Ureter (tissue), 1 donor: ENCODE measurements around the gene GAB1. TPM values are rescaled to one million over a fixed set of nuclear protein-coding genes. Genes with fewer than 3 reads are reported as not detected.
A peak's percentile ranks its signal among the peaks of the same experiment; 100 is the strongest.

Experiments used
- DNase-seq: peaks from one replicate; pipeline ENCODE4 v3.0.0-alpha.2; 2020; ENCODE audit warnings: low spot score
- total RNA-seq: library from RNA; stranded (reverse); gene quantifications from one replicate; pipeline ENCODE4 v1.2.4, GENCODE V29; 2023
- donor health status: DM: yes; HTN: yes; CAD: no.

GAB1 gene
- total RNA-seq, 1 donor from 2014 or later = 42.4 TPM

DNA sequence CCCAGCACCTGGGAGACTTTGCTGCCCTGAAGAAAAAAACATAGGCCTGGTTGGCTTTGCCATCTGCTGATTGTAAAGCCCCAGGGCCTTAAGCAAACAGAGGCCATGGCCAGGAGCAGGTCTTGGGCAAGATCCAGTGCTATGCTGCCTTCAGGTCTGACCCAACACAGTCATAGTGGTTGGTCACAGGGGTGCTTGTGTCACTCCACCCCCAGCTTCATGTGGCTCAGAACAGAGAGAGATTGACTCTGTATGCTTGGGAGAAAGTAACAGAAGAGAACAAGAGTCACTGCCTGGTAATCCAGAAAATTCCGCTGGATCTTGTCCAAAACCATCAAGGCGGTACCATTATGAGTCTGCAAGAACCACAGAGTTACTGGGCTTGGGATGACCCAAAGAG, 152.4 kb downstream of the GAB1 start:
- DNase-seq = no peak

DNA sequence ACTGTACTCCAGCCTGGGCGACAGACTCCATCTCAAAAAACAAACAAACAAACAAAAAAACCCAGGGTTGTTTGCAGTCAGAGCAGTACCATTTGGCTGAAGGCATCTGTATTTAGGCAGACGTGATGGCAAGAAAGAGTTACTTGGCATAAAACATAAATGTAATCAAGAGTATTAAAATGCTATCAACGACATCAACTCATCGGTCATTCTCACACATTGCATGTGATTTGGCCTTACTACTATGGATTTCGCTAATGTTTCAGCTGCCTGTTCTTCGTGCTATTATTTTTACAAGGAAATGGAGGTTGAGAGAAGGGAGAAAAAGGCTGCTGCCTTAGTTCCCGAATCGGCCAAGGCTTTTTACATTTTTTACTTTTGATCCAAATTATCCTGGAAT, 161.3 kb downstream of the GAB1 start:
- DNase-seq = no peak

GRCh38 chr4:143502231-143502630, 165.6 kb downstream of the GAB1 start:
- DNase-seq = no peak

DNA sequence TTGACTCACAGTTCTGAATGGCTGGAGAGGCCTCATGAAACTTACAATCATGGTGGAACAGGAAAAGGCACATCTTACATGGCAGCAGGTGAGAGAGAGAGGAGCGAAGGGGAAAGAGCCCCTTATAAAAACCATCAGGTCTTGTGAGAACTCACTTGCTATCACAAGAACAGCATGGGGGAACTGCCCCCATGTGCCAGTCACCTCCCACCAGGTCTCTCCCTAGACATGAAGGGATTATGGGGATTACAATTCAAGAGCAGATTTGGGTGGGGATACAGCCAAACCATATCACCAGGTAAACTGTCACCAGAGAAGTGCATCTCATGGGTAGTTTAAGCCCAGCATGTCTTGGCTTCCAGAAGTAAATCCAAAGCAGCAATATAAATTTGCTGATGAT, 169.4 kb downstream of the GAB1 start:
- DNase-seq = no peak

DNA sequence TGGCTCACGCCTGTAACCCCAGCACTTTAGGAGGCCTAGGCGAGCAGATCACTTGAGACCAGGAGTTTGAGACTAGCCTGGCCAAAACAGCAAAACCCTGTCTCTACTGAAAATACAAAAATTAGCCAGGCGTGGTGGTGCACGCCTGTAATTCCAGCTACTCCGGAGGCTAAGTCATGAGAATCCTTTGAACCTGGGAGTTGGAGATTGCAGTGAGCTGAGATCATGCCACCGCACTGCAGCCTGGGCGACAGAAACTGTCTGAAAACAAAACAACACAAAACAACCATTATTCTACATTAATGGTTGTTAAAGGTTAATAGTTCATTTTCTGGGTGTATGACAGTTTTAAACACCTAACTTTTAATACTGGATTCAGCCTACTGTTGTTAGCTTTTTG, 175.2 kb downstream of the GAB1 start:
- DNase-seq = no peak

DNA sequence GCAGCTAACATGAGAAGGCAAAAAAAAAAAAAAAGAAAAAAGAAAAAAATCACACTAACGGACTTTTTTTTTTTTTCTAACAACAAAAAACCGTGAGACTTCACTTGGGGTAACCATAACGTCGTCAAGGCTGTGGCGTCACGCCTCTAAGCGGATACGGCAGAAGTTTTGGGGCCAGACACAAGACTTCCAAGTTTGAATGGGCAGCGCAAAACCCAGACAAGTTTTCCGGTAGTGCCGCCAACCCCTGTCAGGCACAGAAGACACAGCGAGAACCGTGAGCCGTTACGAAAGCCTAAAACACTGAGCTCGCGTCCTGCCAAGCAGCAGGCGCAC, 176.3 kb downstream of the GAB1 start:
- no peak for DNase-seq

- DNase-seq = peak; percentile 97
These were observed 176.9 kb downstream of the GAB1 start, which contains the start of gene SMARCA5 for GRCh38 chr4:143513314-143514168. Gene SMARCA5 (plus strand): TSS chr4:143513702. CDS start chr4:143513925, 223 bp downstream.

DNA sequence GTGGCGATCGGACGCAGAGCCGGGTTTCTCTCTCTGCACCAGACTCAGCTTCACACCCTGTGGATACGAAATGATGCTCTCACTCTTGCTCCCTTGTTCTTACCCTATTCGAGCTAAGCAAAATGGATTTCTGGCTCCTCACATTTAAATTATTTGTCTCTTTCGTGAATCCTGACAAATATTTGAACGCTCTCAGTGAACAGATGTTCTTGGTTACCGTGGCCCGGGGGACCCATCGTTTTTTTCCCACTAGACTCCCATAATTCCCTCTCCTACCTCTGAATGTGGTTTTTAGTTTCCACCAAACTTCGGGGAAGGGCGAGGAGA, 177.5 kb downstream of the GAB1 start:
- no peak for DNase-seq

DNA sequence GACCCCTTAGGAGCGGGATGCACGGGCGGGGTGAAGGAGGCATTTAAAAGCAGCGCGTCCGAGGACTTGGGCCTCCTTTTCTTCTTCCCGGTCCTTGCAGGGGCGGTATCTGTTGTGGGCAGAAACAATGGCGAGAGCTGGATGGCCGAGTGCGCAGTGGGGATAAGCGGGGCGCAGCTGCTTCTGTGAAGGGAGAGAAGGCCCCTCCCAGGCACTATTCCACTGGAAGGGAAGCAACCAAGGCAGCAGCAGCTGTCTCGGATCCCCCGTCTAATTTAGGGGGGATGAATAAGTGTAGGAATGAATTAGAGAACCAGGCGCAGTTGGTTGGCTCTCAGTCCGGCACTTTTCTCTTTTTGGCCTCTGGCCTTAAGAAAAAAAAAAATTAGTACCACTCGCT, 177.8 kb downstream of the GAB1 start:
- peak; percentile 61 for DNase-seq

DNA sequence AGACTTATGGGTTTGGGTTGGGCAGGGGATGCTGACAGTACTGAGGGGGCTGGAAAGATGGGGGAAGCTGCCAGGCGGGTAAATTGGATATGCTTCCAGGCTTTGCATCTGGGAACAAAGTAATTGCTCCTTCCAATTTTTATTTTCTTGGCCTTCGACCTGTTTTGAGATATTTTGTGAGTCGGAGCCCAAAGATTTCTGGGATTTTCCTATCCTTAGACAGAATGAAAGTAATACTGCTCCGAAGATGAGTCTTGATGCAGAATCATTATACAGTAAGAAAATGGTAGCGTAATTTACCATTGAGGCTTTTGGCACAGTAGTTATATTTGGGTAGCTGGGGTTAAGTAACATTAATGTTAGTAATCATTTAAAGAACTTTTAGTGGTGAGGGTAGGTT, 178.2 kb downstream of the GAB1 start:
- no peak for DNase-seq

- no peak for DNase-seq
These were observed 179.2 kb downstream of the GAB1 start for GRCh38 chr4:143515905-143516304.

DNA sequence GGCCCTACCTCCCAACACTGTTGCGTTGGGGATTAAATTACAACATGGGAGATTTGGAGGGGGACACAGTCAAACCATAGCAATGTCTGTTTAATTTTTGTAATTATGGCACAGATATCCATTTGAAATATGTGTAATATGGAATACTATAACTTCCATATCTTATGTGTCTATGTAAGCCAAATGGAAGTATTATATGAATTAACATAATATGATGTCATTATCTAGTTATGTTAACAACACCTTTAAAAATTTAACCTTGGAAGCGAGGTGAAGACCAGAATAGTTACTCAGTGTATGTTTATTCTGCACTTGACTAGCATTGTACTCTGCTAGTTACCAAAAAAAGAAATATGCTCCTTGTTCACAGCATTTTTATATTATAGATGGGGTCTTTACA, 181.1 kb downstream of the GAB1 start:
- no peak for DNase-seq

Other genes starting within 250 kb of the GAB1 start
- gene USP38, start 152.0 kb upstream of the GAB1 start, total RNA-seq = 20.5 TPM
- 44.4 TPM for gene SMARCA5, start 176.8 kb downstream of the GAB1 start, total RNA-seq